HepG2 (cell line): ENCODE measurements around the gene IGFBP6. TPM values are rescaled to one million over a fixed set of nuclear protein-coding genes. Genes with fewer than 3 reads are reported as not detected.
A peak's percentile ranks its signal among the peaks of the same experiment; 100 is the strongest.

Experiments
- AKNA ChIP-seq: sonication (generic); formaldehyde crosslinking; IDR thresholded peaks from 2 replicates; pipeline ENCODE4 v1.4.0; 2020; ENCODE audit warnings: missing genetic modification reagents, borderline replicate concordance
- HOMEZ ChIP-seq: IDR thresholded peaks from 2 replicates; pipeline ENCODE4 v1.6.1; 2016; ENCODE audit warnings: low read depth
- POLR2A ChIP-seq, 2 experiments: IDR thresholded peaks; 2 replicates each; pipeline ENCODE4 v1.6.1; 2011; ENCODE audit warnings: low read depth in 2 of 2, low read length in 2 of 2, mild to moderate bottlenecking in 1 of 2, moderate library complexity in 1 of 2; ENCODE audit not compliant: insufficient read depth in 1 of 2
- PRDM15 ChIP-seq: sonication (generic); formaldehyde crosslinking; IDR thresholded peaks from 2 replicates; pipeline ENCODE4 v1.4.0; 2020; ENCODE audit warnings: missing genetic modification reagents
- SMARCC2 ChIP-seq: fragments of 450-650 bp; IDR thresholded peaks from 2 replicates; pipeline ENCODE4 v1.6.1; 2017; ENCODE audit warnings: antibody characterized with exemption, mild to moderate bottlenecking
- SNAI1 ChIP-seq: sonication (generic); formaldehyde crosslinking; IDR thresholded peaks from 2 replicates; pipeline ENCODE4 v1.5.0; 2020; ENCODE audit warnings: mild to moderate bottlenecking, missing genetic modification reagents, borderline replicate concordance
- SRY ChIP-seq: sonication (generic); formaldehyde crosslinking; IDR thresholded peaks from 2 replicates; pipeline ENCODE4 v1.8.0; 2022; ENCODE audit warnings: mild to moderate bottlenecking, missing genetic modification reagents
- SSRP1 ChIP-seq: IDR thresholded peaks from 2 replicates; pipeline ENCODE4 v1.6.1; 2016; ENCODE audit warnings: control low read depth
- XRCC5 ChIP-seq: fragments of 200-400 bp; formaldehyde crosslinking; optimal IDR thresholded peaks from 2 replicates; pipeline ENCODE3; 2017; ENCODE audit warnings: mild to moderate bottlenecking, low read length
- ZBTB44 ChIP-seq: sonication (generic); formaldehyde crosslinking; IDR thresholded peaks from 2 replicates; pipeline ENCODE4 v1.4.0; 2020; ENCODE audit warnings: missing genetic modification reagents
- ZNF101 ChIP-seq: sonication (generic); formaldehyde crosslinking; IDR thresholded peaks from 2 replicates; pipeline ENCODE4 v1.4.0; 2020; ENCODE audit warnings: mild to moderate bottlenecking, low read depth, missing genetic modification reagents, borderline replicate concordance
- ZNF225 ChIP-seq: sonication (generic); formaldehyde crosslinking; IDR thresholded peaks from 2 replicates; pipeline ENCODE4 v1.4.0; 2020; ENCODE audit warnings: mild to moderate bottlenecking, missing genetic modification reagents
- ZNF280B ChIP-seq: sonication (generic); formaldehyde crosslinking; IDR thresholded peaks from 2 replicates; pipeline ENCODE4 v1.5.0; 2020; ENCODE audit warnings: missing genetic modification reagents, mild to moderate bottlenecking, borderline replicate concordance
- ZNF605 ChIP-seq: sonication (generic); formaldehyde crosslinking; IDR thresholded peaks from 2 replicates; pipeline ENCODE4 v1.8.0; 2022; ENCODE audit warnings: mild to moderate bottlenecking, missing genetic modification reagents
- ZNF674 ChIP-seq: sonication (generic); formaldehyde crosslinking; IDR thresholded peaks from 2 replicates; pipeline ENCODE4 v1.5.0; 2020; ENCODE audit warnings: low read depth, mild to moderate bottlenecking, missing genetic modification reagents
- polyA plus RNA-seq, 8 experiments: library from polyadenylated mRNA; depleted of rRNA in 3 of 8; stranded (reverse) in 7 of 8; unstranded in 1 of 8; fragments of >200 nt; fragmentation: Illumina TruSeq in 4 of 8; extraction: Trizol in 4 of 8; gene quantifications; 2 replicates each; pipeline versions ENCODE4 v1.2.1 to v1.2.3, GENCODE V29; 2011 to 2016; ENCODE audit warnings: low read depth in 4 of 8, missing spikeins in 1 of 8, mixed read lengths in 1 of 8; ENCODE audit not compliant: insufficient read depth in 1 of 8
- total RNA-seq, 5 experiments: library from RNA; depleted of rRNA; stranded (reverse); fragments of >200 nt; fragmentation: Illumina TruSeq; extraction: Trizol; gene quantifications; 2 replicates each; pipeline ENCODE4 v1.2.3, GENCODE V29; 2016; ENCODE audit warnings: low read depth in 1 of 5

IGFBP6 gene
- total and polyA plus RNA-seq, 2 of the 13 experiments (the other 11 are each of a cell fraction or from before 2014, with no cell fraction given) = 3.9 to 25.2 TPM

- TF ChIP-seq POLR2A (IDR thresholded peaks at IDR 0.05; ENCODE audit: insufficient read depth in 1 of 2, low read depth in 2 of 2, low read length in 2 of 2) = no peak; a peak in 1 of 4 replicates
- TF ChIP-seq SRY (CRISPR knock-in tag) = peak; percentile 50; the same call in 1 of the 2 replicates
- no peak for TF ChIP-seq ZNF674 (CRISPR knock-in tag)
- no peak for TF ChIP-seq ZBTB44 (CRISPR knock-in tag)
- no peak for TF ChIP-seq XRCC5
- no peak for TF ChIP-seq SNAI1
- TF ChIP-seq AKNA (CRISPR knock-in tag) = no peak
- TF ChIP-seq ZNF101 = no peak
- TF ChIP-seq SMARCC2 = no peak
- peak; percentile 68; the same call in 1 of the 2 replicates for TF ChIP-seq ZNF605 (CRISPR knock-in tag)
- TF ChIP-seq SSRP1 (CRISPR knock-in tag) = 0 out of 2 replicates have a peak, but pooled peaks have one; percentile 47
- TF ChIP-seq HOMEZ (CRISPR knock-in tag) = no peak
- TF ChIP-seq PRDM15 (CRISPR knock-in tag) = no peak; the same call in 1 of the 2 replicates
- TF ChIP-seq ZNF225 (CRISPR knock-in tag) = no peak
- TF ChIP-seq ZNF280B = peak; percentile 15; the same call in 1 of the 2 replicates
Observed at GRCh38 chr12:53049571-53050318, 47.7 kb upstream of the IGFBP6 start, which contains the start of gene TNS2 (continued).
